Muscle of arm (tissue), 12 donors: ENCODE data around the gene SPG7. TPM values are rescaled to one million over a fixed set of nuclear protein-coding genes. Genes with fewer than 3 reads are reported as not detected.

Experiments used
- DNase-seq: peaks from one replicate; pipeline ENCODE4 v3.0.0-alpha.2; 2013
- polyA plus RNA-seq, 12 donors: library from polyadenylated mRNA; unstranded; fragments of 120-200 nt; gene quantifications; one replicate each; pipeline ENCODE4 v1.2.1, GENCODE V29; 2013; ENCODE audit not compliant: insufficient read length in 12 of 12

SPG7 gene
- polyA plus RNA-seq, 12 donors: 48.3 to 103 (median 64.5) TPM; not detected in 1

- DNase-seq: no peak
These were observed 37.0 kb downstream of the SPG7 start for GRCh38 chr16:89545044-89545830.

- no peak for DNase-seq
These were observed 37.8 kb downstream of the SPG7 start for GRCh38 chr16:89545831-89546574.

- DNase-seq: no peak
These were observed 38.6 kb downstream of the SPG7 start for GRCh38 chr16:89546781-89547180.

GRCh38 chr16:89547291-89547690 lies 39.1 kb downstream of the SPG7 start:
- no peak for DNase-seq

- DNase-seq: no peak
These were observed 39.7 kb downstream of the SPG7 start for GRCh38 chr16:89547860-89548259.

GRCh38 chr16:89548344-89549006 lies 40.3 kb downstream of the SPG7 start:
- no peak for DNase-seq

GRCh38 chr16:89549007-89549700 lies 41.0 kb downstream of the SPG7 start:
- no peak for DNase-seq

- no peak for DNase-seq
These were observed 42.3 kb downstream of the SPG7 start for GRCh38 chr16:89550421-89551007.

- no peak for DNase-seq
These were observed 44.1 kb downstream of the SPG7 start for GRCh38 chr16:89552329-89552728.

GRCh38 chr16:89552913-89553312 lies 44.7 kb downstream of the SPG7 start:
- no peak for DNase-seq

GRCh38 chr16:89553733-89554132 lies 45.5 kb downstream of the SPG7 start:
- DNase-seq: no peak

GRCh38 chr16:89554343-89554742 lies 46.1 kb downstream of the SPG7 start:
- no peak for DNase-seq

GRCh38 chr16:89555265-89555664 lies 47.1 kb downstream of the SPG7 start:
- no peak for DNase-seq

- no peak for DNase-seq
These were observed 47.6 kb downstream of the SPG7 start for GRCh38 chr16:89555780-89556179.

GRCh38 chr16:89556750-89557689 lies 48.8 kb downstream of the SPG7 start:
- DNase-seq: peak; percentile 58

GRCh38 chr16:89557690-89558490 lies 49.7 kb downstream of the SPG7 start:
- DNase-seq: no peak

- DNase-seq: peak; percentile 95
These were observed 52.4 kb downstream of the SPG7 start, which contains the start of gene RPL13 for GRCh38 chr16:89560378-89561141. TSS of gene RPL13 (plus strand) at chr16:89560682. CDS start at chr16:89560960, 278 bp downstream.

- DNase-seq: no peak
These were observed 53.1 kb downstream of the SPG7 start for GRCh38 chr16:89561142-89561883.
